HG03432 (cell line): ENCODE measurements around the gene GFRA4.
"Not testable (repeated sequence)": the region's sequence is repeated elsewhere in the genome, so short reads cannot be mapped to it uniquely, and the experiment has no call there.

Experiments
- ATAC-seq: cut with Tn5 transposase; IDR thresholded peaks from one replicate; pipeline ENCODE4 v1.9.1; 2021; ENCODE audit warnings: mild to moderate bottlenecking, moderate library complexity; ENCODE audit not compliant: unreplicated experiment

Gene GFRA4

GRCh38 chr20:3627476-3627875 lies 35.7 kb downstream of the GFRA4 start:
- no peak for ATAC-seq

GRCh38 chr20:3622406-3622805 lies 40.8 kb downstream of the GFRA4 start:
- no peak for ATAC-seq

- ATAC-seq: no peak
Observed at GRCh38 chr20:3621111-3621510, 42.1 kb downstream of the GFRA4 start.

GRCh38 chr20:3616250-3616649 lies 46.9 kb downstream of the GFRA4 start:
- ATAC-seq: no peak

GRCh38 chr20:3615171-3615840 lies 47.9 kb downstream of the GFRA4 start:
- not testable (repeated sequence) for ATAC-seq

- ATAC-seq: no peak
Observed at GRCh38 chr20:3614466-3614865, 48.7 kb downstream of the GFRA4 start.

GRCh38 chr20:3613821-3614440 lies 49.3 kb downstream of the GFRA4 start:
- no peak for ATAC-seq

GRCh38 chr20:3612795-3613572 lies 50.2 kb downstream of the GFRA4 start:
- no peak for ATAC-seq

GRCh38 chr20:3611901-3612300 lies 51.3 kb downstream of the GFRA4 start:
- no peak for ATAC-seq
